K562 (cell line): ENCODE results near the gene ABHD5. TPM values are rescaled to one million over a fixed set of nuclear protein-coding genes. Genes with fewer than 3 reads are reported as not detected.

Experiments
- ATAC-seq: fragments of 200-7000 bp; cut with Tn5 transposase; 3 replicates; pipeline ENCODE4 v1.9.1; 2020; ENCODE audit warnings: moderate library complexity
- BruUV-seq: library from RNA; stranded (reverse); fragments of 400-500 nt; replicated peaks from 2 replicates; lab custom pipeline; 2021; lab: Mats Ljungman, UMichigan
- CTCF ChIA-PET: fragments of 300-600 bp; formaldehyde crosslinking; extraction: SDS; loops from one replicate; lab custom pipeline; 2021; ENCODE audit warnings: low intra/inter-chr PET ratio; lab: Yijun Ruan, JAX
- POLR2A ChIA-PET: fragments of 300-600, 350-650 bp; sonication (Branson Sonifier 250); formaldehyde crosslinking; extraction: SDS; loops from one replicate; lab custom pipeline; 2021; ENCODE audit warnings: antibody characterized with exemption, inconsistent platforms; lab: Yijun Ruan, JAX
- DNase-seq, 4 experiments: peaks; one replicate each; pipeline versions ENCODE4 v3.0.0 to v3.0.0-alpha.2; 2011 to 2018; ENCODE audit warnings: low spot score in 3 of 4, mixed read lengths in 3 of 4; ENCODE audit errors: extremely low read depth in 1 of 4
- FAIRE-seq: peaks from 2 replicates; lab custom pipeline; 2011; peaks lifted over from hg19 to GRCh38; lab: Jason Lieb, UNC
- H2AFZ ChIP-seq: 2 replicates; pipeline ENCODE4 v1.6.0; 2011; ENCODE audit warnings: low read depth, low read length, control low read depth, inconsistent platforms
- H3K27ac ChIP-seq: fragments of 200-600 bp; 3 replicates; pipeline ENCODE4 v1.8.0; 2011; ENCODE audit warnings: low read depth, mild to moderate bottlenecking, control low read depth, inconsistent platforms, low read length, moderate library complexity, mixed read lengths; ENCODE audit errors: extremely low read depth
- H3K27me3 ChIP-seq, 2 experiments: fragments of 300-600 bp in 1 of 2; 2 replicates in 1 of 2; 3 replicates in 1 of 2; pipeline versions ENCODE4 v1.6.0 to v1.8.0; 2011; ENCODE audit warnings: inconsistent platforms in 2 of 2, low read length in 2 of 2, mild to moderate bottlenecking in 1 of 2, mixed read lengths in 1 of 2, moderate library complexity in 1 of 2; ENCODE audit not compliant: control insufficient read depth in 2 of 2, insufficient read depth in 2 of 2
- H3K36me3 ChIP-seq: fragments of 300-600 bp; 3 replicates; pipeline ENCODE4 v1.8.0; 2011; ENCODE audit warnings: mild to moderate bottlenecking, low read length, inconsistent platforms; ENCODE audit not compliant: control insufficient read depth, insufficient read depth
- H3K4me1 ChIP-seq, 2 experiments: fragments of 200-600 bp in 1 of 2; replicated peaks in 1 of 2; 2 replicates in 1 of 2; 3 replicates in 1 of 2; pipeline versions ENCODE4 v1.5.1 to v1.8.0; 2011; ENCODE audit warnings: inconsistent platforms in 2 of 2, low read length in 2 of 2, mild to moderate bottlenecking in 1 of 2, mixed read lengths in 1 of 2, moderate library complexity in 1 of 2; ENCODE audit not compliant: control insufficient read depth in 2 of 2, insufficient read depth in 2 of 2
- H3K4me2 ChIP-seq: 2 replicates; pipeline ENCODE4 v1.6.1; 2011; ENCODE audit warnings: low read length, control low read depth, inconsistent platforms, mixed read lengths; ENCODE audit not compliant: insufficient read depth
- H3K4me3 ChIP-seq: fragments of 200-600 bp; sonication (generic), shearing (Covaris generic); 2 replicates; pipeline ENCODE4 v1.5.1; 2016; ENCODE audit warnings: control low read depth, inconsistent platforms
- H3K79me2 ChIP-seq: fragments of 200-600 bp; 3 replicates; pipeline ENCODE4 v1.8.0; 2011; ENCODE audit warnings: low read length, inconsistent platforms; ENCODE audit not compliant: control insufficient read depth, insufficient read depth
- H3K9ac ChIP-seq, 2 experiments: 2 replicates each; pipeline versions ENCODE4 v1.6.0 to v1.6.1; 2011; ENCODE audit warnings: low read depth in 2 of 2, low read length in 2 of 2, control low read depth in 1 of 2, inconsistent platforms in 1 of 2, mild to moderate bottlenecking in 1 of 2, mixed read lengths in 1 of 2; ENCODE audit not compliant: insufficient read depth in 1 of 2
- H3K9me1 ChIP-seq: one replicate; pipeline ENCODE4 v1.6.0; 2011; ENCODE audit warnings: inconsistent platforms, mild to moderate bottlenecking, low read length, moderate library complexity; ENCODE audit not compliant: control insufficient read depth, insufficient read depth
- H3K9me3 ChIP-seq: replicated peaks from 2 replicates; pipeline ENCODE4 v1.5.1; 2011; ENCODE audit warnings: low read depth, low read length, inconsistent platforms; ENCODE audit not compliant: control insufficient read depth, insufficient read depth
- H4K20me1 ChIP-seq: replicated peaks from 2 replicates; pipeline ENCODE4 v1.6.1; 2011; ENCODE audit warnings: low read length, inconsistent platforms, mixed read lengths; ENCODE audit not compliant: control insufficient read depth, insufficient read depth
- ATF7 ChIP-seq: fragments of 450-650 bp; IDR thresholded peaks from 2 replicates; pipeline ENCODE4 v1.7.1; 2014; ENCODE audit warnings: mild to moderate bottlenecking, moderate library complexity
- BRD9 ChIP-seq: fragments of 450-650 bp; IDR thresholded peaks from 2 replicates; pipeline ENCODE4 v1.6.1; 2018; ENCODE audit warnings: low read depth; ENCODE audit not compliant: partially characterized antibody
- CBX8 ChIP-seq: fragments of 200-600 bp; sonication (generic); IDR thresholded peaks from 2 replicates; pipeline ENCODE4 v1.6.1; 2012; ENCODE audit warnings: borderline replicate concordance, mixed run types, low read depth, mild to moderate bottlenecking, moderate library complexity, mixed read lengths, low read length, control low read depth, inconsistent platforms; ENCODE audit not compliant: poor library complexity, severe bottlenecking; ENCODE audit errors: extremely low read depth
- CUX1 ChIP-seq: fragments of 200-800 bp; sonication (Bioruptor generic); IDR thresholded peaks from 2 replicates; pipeline ENCODE4 v1.6.1; 2016; ENCODE audit warnings: missing genetic modification characterization, missing compliant biosample characterization
- CXXC5 ChIP-seq: fragments of 250-450 bp; sonication (Bioruptor Pico); IDR thresholded peaks from 2 replicates; pipeline ENCODE4 v1.8.0; 2022; ENCODE audit warnings: inconsistent platforms, mild to moderate bottlenecking, moderate library complexity
- ELK1 ChIP-seq: sonication (generic); formaldehyde crosslinking; IDR thresholded peaks from 2 replicates; pipeline ENCODE4 v1.8.1; 2022; ENCODE audit warnings: missing genetic modification reagents
- FOXP4 ChIP-seq: sonication (generic); formaldehyde crosslinking; IDR thresholded peaks from 2 replicates; pipeline ENCODE4 v1.8.0; 2022; ENCODE audit warnings: mild to moderate bottlenecking, missing genetic modification reagents, borderline replicate concordance
- STAT5A ChIP-seq: IDR thresholded peaks from 2 replicates; pipeline ENCODE4 v1.6.1; 2012; ENCODE audit warnings: low read length, inconsistent platforms, borderline replicate concordance
- ZBTB43 ChIP-seq: sonication (generic); formaldehyde crosslinking; IDR thresholded peaks from 2 replicates; pipeline ENCODE4 v1.8.0; 2023; ENCODE audit warnings: mild to moderate bottlenecking, missing genetic modification reagents
- ZKSCAN1 ChIP-seq: fragments of 150-350 bp; IDR thresholded peaks from 2 replicates; pipeline ENCODE4 v1.6.1; 2016; ENCODE audit warnings: low read depth, low read length
- ZKSCAN3 ChIP-seq: fragments of 250-450 bp; sonication (Bioruptor Pico); IDR thresholded peaks from 2 replicates; pipeline ENCODE4 v1.4.0; 2020
- ZNF174 ChIP-seq: fragments of 250-450 bp; sonication (Bioruptor Pico); IDR thresholded peaks from 2 replicates; pipeline ENCODE4 v1.4.0; 2020; ENCODE audit warnings: mild to moderate bottlenecking
- ZNF764 ChIP-seq: fragments of 250-450 bp; sonication (Bioruptor Pico); IDR thresholded peaks from 2 replicates; pipeline ENCODE4 v1.4.0; 2020; ENCODE audit warnings: low read depth, mild to moderate bottlenecking, moderate library complexity
- WGBS: fragments of 100-300 bp; shearing (Covaris generic); methylation state at CpG from one replicate; pipeline ENCODE4 v1.1.6; 2016; ENCODE audit warnings: low coverage, mixed read lengths; ENCODE audit not compliant: insufficient coverage; ENCODE audit errors: missing lambda C conversion rate; 5-methylcytosine and 5-hydroxymethylcytosine counted together
- in situ Hi-C: fragments of 300-500 bp; cut with MboI; formaldehyde crosslinking; loops from 4 replicates; pipeline ENCODE4 v1.15.0; 2018; ENCODE audit warnings: inconsistent platforms, mixed read lengths
- intact Hi-C: fragments of 100-400 bp; cut with micrococcal nuclease; formaldehyde crosslinking; loops from 2 replicates; pipeline ENCODE4 v1.14.2; 2022
- polyA plus RNA-seq, 8 experiments: library from polyadenylated mRNA; depleted of rRNA in 4 of 8; stranded (reverse) in 5 of 8; unstranded in 3 of 8; fragments of >200 nt; fragmentation: Nextera tagmentation in 2 of 8; fragmentation: Illumina TruSeq in 1 of 8; extraction: Ambion mirVana in 2 of 8; extraction: Trizol in 1 of 8; gene quantifications; 2 replicates each; pipeline versions ENCODE4 v1.2.1 to v1.2.3, GENCODE V29; 2011 to 2014; ENCODE audit warnings: inconsistent platforms in 1 of 8, missing spikeins in 1 of 8
- total RNA-seq, 7 experiments: library from RNA; depleted of rRNA in 6 of 7; stranded (reverse); fragments of >200 nt in 6 of 7; fragmentation: Illumina TruSeq in 2 of 7; extraction: Trizol in 2 of 7; gene quantifications; 2 replicates each; pipeline versions ENCODE4 v1.2.1 to v1.2.3, GENCODE V29; 2011 to 2021; ENCODE audit warnings: low replicate concordance in 1 of 7

The ABHD5 gene
- total and polyA plus RNA-seq, 9 of the 15 experiments (the other 6 are each of a cell fraction or from before 2014, with no cell fraction given), result 27.8 to 61.7 (median 39.9) TPM

- BruUV-seq, result no TSS peak
- no peak for ATAC-seq
- no peak for TF ChIP-seq FOXP4
- TF ChIP-seq CXXC5 (CRISPR knock-in tag), result no peak
- no peak for TF ChIP-seq ZBTB43
- no peak for TF ChIP-seq ZNF764 (CRISPR knock-in tag)
- TF ChIP-seq ATF7, result no peak
- no peak for TF ChIP-seq ZKSCAN3 (CRISPR knock-in tag)
- no peak for TF ChIP-seq CBX8
- no peak for TF ChIP-seq STAT5A
- no peak for TF ChIP-seq ZKSCAN1
- TF ChIP-seq ZNF174 (CRISPR knock-in tag), result no peak
- TF ChIP-seq BRD9, result no peak
- TF ChIP-seq ELK1 (CRISPR knock-in tag), result no peak
- no peak for TF ChIP-seq CUX1 (CRISPR knock-in tag)
These were observed 1.6 kb upstream of the ABHD5 start for GRCh38 chr3:43689166-43689565.

More at GRCh38 chr3:43689166-43689565, 1.6 kb upstream of the ABHD5 start:
- Histone ChIP-seq H3K79me2 (peaks cover 70% of the 10 kb centered on the region), H3K27ac (peak overlapping the region; percentile 91), H3K9ac (peak overlapping the region; percentile 10 to 83; a peak in 3 of 4 replicates), H2AFZ (no peak overlapping the region), H3K4me3 (peak overlapping the region; percentile 80), H3K4me1 (peaks cover 43 to 50% of the 10 kb centered on the region in 2 experiments), H3K4me2 (peak overlapping the region; percentile 95), H3K36me3 (peaks cover 5% of the 10 kb centered on the region; the same call in 2 of the 3 replicates), H3K27me3 (no peaks in the 10 kb centered on the region), H4K20me1 (peaks cover 10% of the 10 kb centered on the region; the same call in 1 of the 2 replicates), H3K9me1 (no peaks in the 10 kb centered on the region), H3K9me3 (no peaks in the 10 kb centered on the region; the same call in 1 of the 2 replicates)
- DNase-seq (peak in 1 of 4 experiments; percentile 34), FAIRE-seq (no peak)
- intact Hi-C loops, result no loop called here
- ChIA-PET CTCF (no interaction called here), POLR2A (interaction anchor here (1.2 to 4.4 kb wide), 7 partner anchors 12 to 67 kb away, joined by 3 to 32 read pairs (median 6); partner anchors contain the start of gene ANO10)
- 19% methylated on average over 2 of the region's 2 CpGs for WGBS
- in situ Hi-C loops, result no loop called here
